ENCODE measurements around the gene WBP4.
"Not testable (repeated sequence)": the region's sequence is repeated elsewhere in the genome, so short reads cannot be mapped to it uniquely, and the experiment has no call there.

The WBP4 gene

GRCh38 chr13:41061075-41061913 lies at the start of gene WBP4:
Gene WBP4 (plus strand): TSS chr13:41061509. CDS start chr13:41061674, 165 bp downstream.
- DNase-seq, result peak; percentile 97

- DNase-seq, result no peak
Measured at GRCh38 chr13:41012536-41012935, 48.8 kb upstream of the WBP4 start.

- no peak for DNase-seq
Measured at GRCh38 chr13:41013835-41014234, 47.5 kb upstream of the WBP4 start.

GRCh38 chr13:41015920-41016319 lies 45.4 kb upstream of the WBP4 start:
- DNase-seq, result no peak

GRCh38 chr13:41017159-41017558 lies 44.1 kb upstream of the WBP4 start:
- no peak for DNase-seq

GRCh38 chr13:41017817-41018601 lies 43.3 kb upstream of the WBP4 start:
- DNase-seq, result no peak

GRCh38 chr13:41018602-41018948 lies 42.7 kb upstream of the WBP4 start:
- DNase-seq, result peak; percentile 24

- DNase-seq, result peak; percentile 65
Measured at GRCh38 chr13:41019011-41019487, 42.3 kb upstream of the WBP4 start, which contains the start of gene ELF1. Gene ELF1 (minus strand): TSS chr13:41019316. CDS start chr13:40982054, 37,262 bp downstream.

- DNase-seq, result no peak
Measured at GRCh38 chr13:41019578-41020347, 41.5 kb upstream of the WBP4 start.

- no peak for DNase-seq
Measured at GRCh38 chr13:41025518-41025917, 35.8 kb upstream of the WBP4 start.

GRCh38 chr13:41026788-41027187 lies 34.5 kb upstream of the WBP4 start:
- no peak for DNase-seq

- no peak for DNase-seq
Measured at GRCh38 chr13:41028051-41028450, 33.3 kb upstream of the WBP4 start.

- no peak for DNase-seq
Measured at GRCh38 chr13:41029629-41030028, 31.7 kb upstream of the WBP4 start.

- no peak for DNase-seq
Measured at GRCh38 chr13:41032691-41033376, 28.5 kb upstream of the WBP4 start.

- DNase-seq, result no peak
Measured at GRCh38 chr13:41034382-41034781, 26.9 kb upstream of the WBP4 start.

- no peak for DNase-seq
Measured at GRCh38 chr13:41034881-41035280, 26.4 kb upstream of the WBP4 start.

GRCh38 chr13:41036557-41036956 lies 24.8 kb upstream of the WBP4 start:
- not testable (repeated sequence) for DNase-seq

GRCh38 chr13:41039746-41040145 lies 21.6 kb upstream of the WBP4 start:
- DNase-seq, result no peak

- no peak for DNase-seq
Measured at GRCh38 chr13:41040584-41041334, 20.6 kb upstream of the WBP4 start.

GRCh38 chr13:41042419-41042818 lies 18.9 kb upstream of the WBP4 start:
- DNase-seq, result not testable (repeated sequence)

- no peak for DNase-seq
Measured at GRCh38 chr13:41048640-41049039, 12.7 kb upstream of the WBP4 start.

Measured in KG1 (cell line).